SK-N-SH (cell line): ENCODE measurements around the gene TMEM184A. TPM values are rescaled to one million over a fixed set of nuclear protein-coding genes. Genes with fewer than 3 reads are reported as not detected.
"Not testable (repeated sequence)": the region's sequence is repeated elsewhere in the genome, so short reads cannot be mapped to it uniquely, and the experiment has no call there.

ENCODE experiments used
- CTCF ChIA-PET: fragments of 300-600, 350-600 bp; formaldehyde crosslinking; extraction: SDS; loops from one replicate; lab custom pipeline; 2021; lab: Yijun Ruan, JAX
- POLR2A ChIA-PET: fragments of 350-600 bp; sonication (Branson Sonifier 250); formaldehyde crosslinking; extraction: SDS; loops from one replicate; lab custom pipeline; 2020; ENCODE audit warnings: antibody characterized with exemption, inconsistent platforms; lab: Yijun Ruan, JAX
- DNase-seq: peaks from one replicate; pipeline ENCODE4 v3.0.0; 2012
- H2AFZ ChIP-seq: fragments of 200-600 bp; sonication (generic); 2 replicates; pipeline ENCODE4 v1.8.1; 2016; ENCODE audit warnings: antibody characterized with exemption, mild to moderate bottlenecking, low read depth
- H3F3A ChIP-seq: fragments of 200-600 bp; sonication (generic); replicated peaks from 2 replicates; pipeline ENCODE3; 2016; ENCODE audit warnings: antibody characterized with exemption, mild to moderate bottlenecking; ENCODE audit not compliant: insufficient read depth
- H3K27ac ChIP-seq, 2 experiments: fragments of 200-500 bp in 1 of 2; fragments of 200-600 bp in 1 of 2; sonication (Bioruptor generic) in 1 of 2; sonication (generic), shearing (Covaris generic) in 1 of 2; 2 replicates each; pipeline versions ENCODE4 v1.5.1 to v1.6.1; 2014 to 2016; ENCODE audit warnings: low read depth in 2 of 2, inconsistent platforms in 1 of 2, low read length in 1 of 2, mild to moderate bottlenecking in 1 of 2, mixed read lengths in 1 of 2
- H3K27me3 ChIP-seq: fragments of 200-600 bp; sonication (generic), shearing (Covaris generic); 2 replicates; pipeline ENCODE4 v1.6.1; 2016; ENCODE audit warnings: mixed run types; ENCODE audit not compliant: insufficient read depth
- H3K36me3 ChIP-seq, 2 experiments: fragments of 200-500 bp in 1 of 2; fragments of 200-600 bp in 1 of 2; sonication (Bioruptor generic) in 1 of 2; sonication (generic) in 1 of 2; replicated peaks in 1 of 2; 2 replicates each; pipeline versions ENCODE3 to v1.5.1; 2014 to 2016; ENCODE audit warnings: low read length in 1 of 2, mild to moderate bottlenecking in 1 of 2; ENCODE audit not compliant: insufficient read depth in 2 of 2, control insufficient read depth in 1 of 2
- H3K4me1 ChIP-seq, 2 experiments: fragments of 200-500 bp in 1 of 2; fragments of 200-600 bp in 1 of 2; sonication (Bioruptor generic) in 1 of 2; sonication (generic), shearing (Covaris generic) in 1 of 2; 2 replicates each; pipeline versions ENCODE4 v1.5.1 to v1.6.1; 2014 to 2016; ENCODE audit warnings: low read depth in 1 of 2, low read length in 1 of 2, mixed run types in 1 of 2; ENCODE audit not compliant: insufficient read depth in 2 of 2, control insufficient read depth in 1 of 2
- H3K4me2 ChIP-seq: fragments of 200-600 bp; sonication (generic), shearing (Covaris generic); 2 replicates; pipeline ENCODE4 v1.6.1; 2017; ENCODE audit warnings: mixed run types
- H3K4me3 ChIP-seq, 2 experiments: fragments of 200-500 bp in 1 of 2; fragments of 200-600 bp in 1 of 2; sonication (Bioruptor generic) in 1 of 2; sonication (generic), shearing (Covaris generic) in 1 of 2; 2 replicates each; pipeline versions ENCODE4 v1.5.1 to v1.8.1; 2014 to 2016; ENCODE audit warnings: low read depth in 2 of 2, inconsistent platforms in 1 of 2, low read length in 1 of 2, mild to moderate bottlenecking in 1 of 2, mixed read lengths in 1 of 2, moderate library complexity in 1 of 2
- H3K79me2 ChIP-seq: fragments of 200-600 bp; sonication (generic); 2 replicates; pipeline ENCODE4 v1.8.1; 2017; ENCODE audit warnings: mild to moderate bottlenecking; ENCODE audit not compliant: insufficient read depth
- H3K9ac ChIP-seq: fragments of 200-600 bp; sonication (generic); 2 replicates; pipeline ENCODE4 v1.6.1; 2017; ENCODE audit warnings: mixed run types
- H3K9me2 ChIP-seq: fragments of 200-600 bp; sonication (generic); 2 replicates; pipeline ENCODE4 v1.6.1; 2017; ENCODE audit warnings: mixed run types
- H3K9me3 ChIP-seq: fragments of 200-600 bp; sonication (generic); 2 replicates; pipeline ENCODE4 v1.6.1; 2017; ENCODE audit warnings: mixed run types, mild to moderate bottlenecking, moderate library complexity
- H4K20me1 ChIP-seq: fragments of 200-600 bp; sonication (generic); 2 replicates; pipeline ENCODE4 v1.6.1; 2017; ENCODE audit warnings: mild to moderate bottlenecking, mixed run types; ENCODE audit not compliant: insufficient read depth
- ELF1 ChIP-seq: IDR thresholded peaks from 2 replicates; pipeline ENCODE4 v1.4.0; 2012
- EZH2phosphoT487 ChIP-seq: fragments of 200-600 bp; sonication (generic); IDR thresholded peaks from 2 replicates; pipeline ENCODE4 v1.6.1; 2017; ENCODE audit warnings: low read depth, mixed run types, mild to moderate bottlenecking, antibody characterized with exemption, moderate library complexity, borderline replicate concordance
- FOXJ3 ChIP-seq: sonication (generic); formaldehyde crosslinking; IDR thresholded peaks from 2 replicates; pipeline ENCODE4 v1.5.1; 2020; ENCODE audit warnings: mild to moderate bottlenecking, missing genetic modification reagents
- GABPA ChIP-seq: IDR thresholded peaks from 2 replicates; pipeline ENCODE4 v1.4.0; 2012; ENCODE audit warnings: low read depth, mild to moderate bottlenecking
- GATA2 ChIP-seq: sonication (generic); formaldehyde crosslinking; IDR thresholded peaks from 2 replicates; pipeline ENCODE4 v1.5.0; 2020; ENCODE audit warnings: mild to moderate bottlenecking, missing genetic modification reagents
- JUND ChIP-seq: IDR thresholded peaks from 2 replicates; pipeline ENCODE4 v1.4.0; 2012
- MEF2A ChIP-seq: IDR thresholded peaks from 2 replicates; pipeline ENCODE4 v1.4.0; 2012; ENCODE audit warnings: low read depth, borderline replicate concordance
- NRF1 ChIP-seq: IDR thresholded peaks from 2 replicates; pipeline ENCODE4 v1.6.1; 2012; ENCODE audit warnings: low read depth, mild to moderate bottlenecking, low read length
- RFX5 ChIP-seq: IDR thresholded peaks from 2 replicates; pipeline ENCODE4 v1.6.1; 2012; ENCODE audit warnings: mild to moderate bottlenecking, improper control_type of control experiment, low read length
- WGBS: methylation state at CpG from one replicate; pipeline ENCODE4 v1.1.6; 2017; ENCODE audit warnings: low lambda C conversion rate; 5-methylcytosine and 5-hydroxymethylcytosine counted together
- polyA plus RNA-seq, 3 experiments: library from polyadenylated mRNA; depleted of rRNA; stranded (reverse); fragments of >200 nt; gene quantifications; 2 replicates each; pipeline ENCODE4 v1.2.3, GENCODE V29; 2012
- TF ChIP-seq, protein P1 (sequence below): fragments of 200-600 bp; sonication (generic); IDR thresholded peaks from 2 replicates; pipeline ENCODE4 v1.6.1; 2017; ENCODE audit warnings: antibody characterized with exemption, mild to moderate bottlenecking, moderate library complexity
- TF ChIP-seq, protein P2 (sequence below): IDR thresholded peaks from 2 replicates; pipeline ENCODE4; 2012

TMEM184A gene
- polyA plus RNA-seq, 1 of the 3 experiments (the other 2 are of a cell fraction) = 1.5 TPM

DNA sequence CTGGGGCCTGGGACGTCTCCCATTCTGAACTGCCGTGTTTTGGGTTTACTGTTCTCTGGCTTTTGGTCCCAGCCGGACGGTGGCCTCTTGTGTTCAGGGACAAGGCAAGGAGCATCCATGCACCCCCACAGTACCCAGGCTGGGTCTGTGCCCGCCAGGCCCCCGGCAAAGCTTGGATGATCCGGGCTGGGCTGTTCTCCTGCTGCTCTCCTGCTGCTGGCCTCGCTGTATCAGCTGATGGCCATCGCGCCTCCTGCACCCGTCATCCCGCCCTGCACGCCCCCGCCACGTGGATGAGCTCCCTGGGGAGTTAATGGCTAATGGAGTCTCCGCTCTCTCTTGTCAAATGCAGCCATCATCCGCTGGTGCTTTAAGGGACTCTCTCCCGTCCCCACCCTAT is 28.7 kb upstream of the TMEM184A start:
- H4K20me1 ChIP-seq = no peaks in the 10 kb centered on the region
- H3K4me1 ChIP-seq = peaks cover 0 to 54% of the 10 kb centered on the region in 2 experiments; a peak in 1 of 4 replicates
- H3K27ac ChIP-seq = peak overlapping the region in 1 of 2 experiments; percentile 95; a peak in 1 of 4 replicates
- no peaks in the 10 kb centered on the region for H3K9me3 ChIP-seq
- CTCF ChIA-PET = interaction anchor here (0.9 to 4.0 kb wide), 8 partner anchors 10 to 519 kb away, joined by 3 to 27 read pairs (median 7); no protein-coding TSS in a partner anchor
- no peak overlapping the region for H3K4me3 ChIP-seq
- no peak overlapping the region for H3K4me2 ChIP-seq
- DNase-seq = peak; percentile 31
- 92% methylated on average over 18 of the region's 18 CpGs for WGBS
- no peak overlapping the region for H3K9ac ChIP-seq
- H3K36me3 ChIP-seq = no peaks in the 10 kb centered on the region
- TF ChIP-seq GATA2 (CRISPR knock-in tag) = no peak
- no peak for TF ChIP-seq GABPA
- TF ChIP-seq, protein P1, sequence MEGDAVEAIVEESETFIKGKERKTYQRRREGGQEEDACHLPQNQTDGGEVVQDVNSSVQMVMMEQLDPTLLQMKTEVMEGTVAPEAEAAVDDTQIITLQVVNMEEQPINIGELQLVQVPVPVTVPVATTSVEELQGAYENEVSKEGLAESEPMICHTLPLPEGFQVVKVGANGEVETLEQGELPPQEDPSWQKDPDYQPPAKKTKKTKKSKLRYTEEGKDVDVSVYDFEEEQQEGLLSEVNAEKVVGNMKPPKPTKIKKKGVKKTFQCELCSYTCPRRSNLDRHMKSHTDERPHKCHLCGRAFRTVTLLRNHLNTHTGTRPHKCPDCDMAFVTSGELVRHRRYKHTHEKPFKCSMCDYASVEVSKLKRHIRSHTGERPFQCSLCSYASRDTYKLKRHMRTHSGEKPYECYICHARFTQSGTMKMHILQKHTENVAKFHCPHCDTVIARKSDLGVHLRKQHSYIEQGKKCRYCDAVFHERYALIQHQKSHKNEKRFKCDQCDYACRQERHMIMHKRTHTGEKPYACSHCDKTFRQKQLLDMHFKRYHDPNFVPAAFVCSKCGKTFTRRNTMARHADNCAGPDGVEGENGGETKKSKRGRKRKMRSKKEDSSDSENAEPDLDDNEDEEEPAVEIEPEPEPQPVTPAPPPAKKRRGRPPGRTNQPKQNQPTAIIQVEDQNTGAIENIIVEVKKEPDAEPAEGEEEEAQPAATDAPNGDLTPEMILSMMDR = no peak
- TF ChIP-seq EZH2phosphoT487 = no peak
- no peak for TF ChIP-seq ELF1
- TF ChIP-seq FOXJ3 = no peak
- TF ChIP-seq MEF2A = no peak
- TF ChIP-seq JUND = no peak
- no peak for TF ChIP-seq RFX5
- TF ChIP-seq NRF1 = no peak
- TF ChIP-seq, protein P2, sequence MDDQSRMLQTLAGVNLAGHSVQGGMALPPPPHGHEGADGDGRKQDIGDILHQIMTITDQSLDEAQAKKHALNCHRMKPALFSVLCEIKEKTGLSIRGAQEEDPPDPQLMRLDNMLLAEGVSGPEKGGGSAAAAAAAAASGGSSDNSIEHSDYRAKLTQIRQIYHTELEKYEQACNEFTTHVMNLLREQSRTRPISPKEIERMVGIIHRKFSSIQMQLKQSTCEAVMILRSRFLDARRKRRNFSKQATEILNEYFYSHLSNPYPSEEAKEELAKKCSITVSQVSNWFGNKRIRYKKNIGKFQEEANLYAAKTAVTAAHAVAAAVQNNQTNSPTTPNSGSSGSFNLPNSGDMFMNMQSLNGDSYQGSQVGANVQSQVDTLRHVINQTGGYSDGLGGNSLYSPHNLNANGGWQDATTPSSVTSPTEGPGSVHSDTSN = no peak
- no peaks in the 10 kb centered on the region for H3F3A ChIP-seq
- no peak overlapping the region for H2AFZ ChIP-seq
- POLR2A ChIA-PET = no interaction called here
- peaks cover 18% of the 10 kb centered on the region; the same call in 1 of the 2 replicates for H3K27me3 ChIP-seq
- no peaks in the 10 kb centered on the region for H3K79me2 ChIP-seq
- no peaks in the 10 kb centered on the region for H3K9me2 ChIP-seq

DNA sequence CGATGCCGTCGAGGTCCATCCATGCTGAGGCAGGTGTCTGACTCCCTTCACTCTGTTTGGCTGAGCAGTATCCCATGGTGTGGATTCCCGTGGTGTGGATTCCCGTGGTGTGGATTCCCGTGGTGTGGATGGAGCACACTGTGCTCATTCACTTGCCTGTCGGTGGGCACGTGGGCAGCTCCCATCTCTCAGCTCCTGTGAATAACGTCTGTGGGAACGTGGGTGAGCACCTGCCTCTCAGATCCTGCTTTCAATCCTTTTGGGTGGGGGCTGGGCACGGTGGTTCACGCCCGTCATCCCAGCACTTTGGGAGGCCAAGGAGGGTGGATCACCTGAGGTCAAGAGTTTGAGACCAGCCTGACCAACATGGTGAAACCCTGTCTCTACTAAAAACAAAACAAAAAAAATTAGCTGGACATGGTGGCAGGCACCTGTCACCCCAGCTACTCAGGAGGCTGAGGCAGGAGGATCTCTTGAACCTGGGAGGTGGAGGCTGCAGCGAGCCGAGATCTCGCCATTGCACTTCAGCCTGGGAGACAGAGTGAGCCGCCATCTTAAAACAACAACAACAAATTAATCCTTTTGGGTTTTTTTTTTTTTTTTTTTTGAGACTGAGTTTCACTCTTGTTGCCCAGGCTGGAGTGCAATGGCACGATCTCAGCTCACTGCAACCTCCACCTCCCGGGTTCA is 27.4 kb upstream of the TMEM184A start:
- Histone ChIP-seq H3K27me3 (peaks cover 11% of the 10 kb centered on the region; the same call in 1 of the 2 replicates), H3K4me1 (peaks cover 0 to 49% of the 10 kb centered on the region in 2 experiments; a peak in 1 of 4 replicates)
- H3K27ac ChIP-seq, H3K36me3 ChIP-seq, H3K9me3 ChIP-seq, POLR2A ChIA-PET, H4K20me1 ChIP-seq, H3K9me2 ChIP-seq, H3K4me2 ChIP-seq, H2AFZ ChIP-seq, H3K79me2 ChIP-seq, H3K9ac ChIP-seq, DNase-seq, H3K4me3 ChIP-seq, H3F3A ChIP-seq: not testable (repeated sequence)
- CTCF ChIA-PET = interaction anchor here (1.0 to 4.0 kb wide), 7 partner anchors 8 to 626 kb away, joined by 3 to 27 read pairs (median 4); no protein-coding TSS in a partner anchor
- WGBS = 84% methylated on average over 19 of the region's 19 CpGs
